Bronchial epithelial cell (primary cell): Measurements from ENCODE around the gene YLPM1. TPM values are rescaled to one million over a fixed set of nuclear protein-coding genes. Genes with fewer than 3 reads are reported as not detected.

ENCODE experiments used
- DNase-seq: peaks from one replicate; pipeline ENCODE4 v3.0.0-alpha.2; 2010; ENCODE audit warnings: low read depth
- FAIRE-seq: peaks from 2 replicates; lab custom pipeline; 2011; peaks lifted over from hg19 to GRCh38; lab: Jason Lieb, UNC
- H3K27me3 ChIP-seq: 2 replicates; pipeline ENCODE4 v1.5.1; 2011; ENCODE audit warnings: low read length; ENCODE audit not compliant: control insufficient read depth, insufficient read depth
- H3K36me3 ChIP-seq: 2 replicates; pipeline ENCODE4 v1.5.1; 2011; ENCODE audit warnings: low read length; ENCODE audit not compliant: control insufficient read depth, insufficient read depth
- H3K4me3 ChIP-seq: 2 replicates; pipeline ENCODE4 v1.5.1; 2011; ENCODE audit warnings: mild to moderate bottlenecking, low read depth, low read length, control low read depth
- total RNA-seq: library from RNA; depleted of rRNA; stranded (reverse); fragments of >200 nt; gene quantifications from 2 replicates; pipeline ENCODE4 v1.2.1, GENCODE V29; 2014
- TF ChIP-seq, protein P1 (sequence below): IDR thresholded peaks from 2 replicates; pipeline ENCODE4 v1.5.1; 2011; ENCODE audit warnings: mild to moderate bottlenecking, moderate library complexity, low read length, control low read depth, inconsistent platforms; ENCODE audit not compliant: insufficient read depth, severe bottlenecking

YLPM1 gene
- total RNA-seq, 1 donor from 2014 or later = 17.4 TPM

DNA sequence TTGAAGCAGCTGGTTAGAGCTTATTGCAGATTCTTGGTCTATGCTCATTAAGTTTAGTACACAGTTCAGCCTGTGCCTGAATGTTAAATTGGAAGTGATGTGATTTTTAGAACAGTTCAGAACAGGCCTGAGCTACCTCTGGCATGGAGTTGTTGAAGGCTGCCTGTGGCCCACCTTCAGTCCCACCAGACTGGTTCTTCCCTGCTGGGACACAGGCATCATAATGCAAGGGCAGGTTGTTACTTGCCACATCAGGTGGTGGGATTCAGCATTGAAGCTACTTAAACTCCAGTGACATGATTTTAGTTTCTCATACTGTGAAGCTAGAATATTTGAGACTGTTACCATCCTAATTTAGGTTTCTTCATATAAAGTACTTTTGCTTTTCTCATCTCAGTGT lies 63.5 kb downstream of the YLPM1 start:
- DNase-seq (peak; percentile 37), FAIRE-seq (no peak)
- H3K27me3 ChIP-seq = no peaks in the 10 kb centered on the region
- H3K4me3 ChIP-seq = no peak overlapping the region
- TF ChIP-seq, protein P1, sequence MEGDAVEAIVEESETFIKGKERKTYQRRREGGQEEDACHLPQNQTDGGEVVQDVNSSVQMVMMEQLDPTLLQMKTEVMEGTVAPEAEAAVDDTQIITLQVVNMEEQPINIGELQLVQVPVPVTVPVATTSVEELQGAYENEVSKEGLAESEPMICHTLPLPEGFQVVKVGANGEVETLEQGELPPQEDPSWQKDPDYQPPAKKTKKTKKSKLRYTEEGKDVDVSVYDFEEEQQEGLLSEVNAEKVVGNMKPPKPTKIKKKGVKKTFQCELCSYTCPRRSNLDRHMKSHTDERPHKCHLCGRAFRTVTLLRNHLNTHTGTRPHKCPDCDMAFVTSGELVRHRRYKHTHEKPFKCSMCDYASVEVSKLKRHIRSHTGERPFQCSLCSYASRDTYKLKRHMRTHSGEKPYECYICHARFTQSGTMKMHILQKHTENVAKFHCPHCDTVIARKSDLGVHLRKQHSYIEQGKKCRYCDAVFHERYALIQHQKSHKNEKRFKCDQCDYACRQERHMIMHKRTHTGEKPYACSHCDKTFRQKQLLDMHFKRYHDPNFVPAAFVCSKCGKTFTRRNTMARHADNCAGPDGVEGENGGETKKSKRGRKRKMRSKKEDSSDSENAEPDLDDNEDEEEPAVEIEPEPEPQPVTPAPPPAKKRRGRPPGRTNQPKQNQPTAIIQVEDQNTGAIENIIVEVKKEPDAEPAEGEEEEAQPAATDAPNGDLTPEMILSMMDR = no peak
- H3K36me3 ChIP-seq = peaks cover 10% of the 10 kb centered on the region

DNA sequence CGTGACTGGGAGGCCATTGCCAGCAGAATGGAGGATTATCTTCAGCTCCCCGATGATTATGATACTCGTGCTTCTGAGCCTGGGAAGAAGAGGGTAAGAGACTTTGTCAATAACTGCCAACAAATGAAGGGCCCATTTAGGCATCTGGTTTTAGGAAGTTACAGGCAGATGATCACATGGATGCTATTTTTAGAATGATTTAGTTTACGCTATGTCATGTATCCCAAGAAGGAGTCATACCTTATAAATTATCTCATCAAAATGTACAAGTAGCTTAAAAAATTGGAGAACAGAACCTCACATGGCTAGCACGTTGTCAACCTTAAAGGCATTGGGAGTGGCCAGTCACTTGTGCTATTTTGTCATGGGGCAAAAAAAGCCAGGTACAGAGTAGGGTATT lies 66.1 kb downstream of the YLPM1 start:
- H3K27me3 ChIP-seq = no peaks in the 10 kb centered on the region
- TF ChIP-seq, protein P1 = no peak
- H3K4me3 ChIP-seq = no peak overlapping the region
- peaks cover 10% of the 10 kb centered on the region for H3K36me3 ChIP-seq
- FAIRE-seq (no peak), DNase-seq (no peak)

DNA sequence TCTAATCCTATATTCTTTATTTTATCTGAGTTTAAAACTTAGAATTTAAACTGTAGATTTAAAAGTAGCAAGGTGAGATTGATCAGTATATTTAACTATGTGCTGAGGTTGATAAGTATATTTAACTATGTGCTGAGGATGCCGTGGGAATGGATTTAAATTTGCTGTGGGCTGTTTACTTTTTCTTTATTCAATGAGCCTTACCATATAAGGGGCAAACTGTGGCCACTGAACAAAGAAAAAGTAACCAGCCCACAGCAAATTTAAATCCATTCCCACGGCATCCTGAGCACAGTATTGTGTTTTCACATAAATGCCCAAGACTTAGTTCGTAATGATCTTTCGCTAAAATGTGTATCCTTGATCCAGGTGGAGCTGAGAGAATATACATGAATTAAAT lies 69.7 kb downstream of the YLPM1 start:
- no peak for FAIRE-seq
- no peak for DNase-seq
- no peaks in the 10 kb centered on the region for H3K27me3 ChIP-seq
- TF ChIP-seq, protein P1 = no peak
- peaks cover 11% of the 10 kb centered on the region for H3K36me3 ChIP-seq
- H3K4me3 ChIP-seq = no peak overlapping the region

DNA sequence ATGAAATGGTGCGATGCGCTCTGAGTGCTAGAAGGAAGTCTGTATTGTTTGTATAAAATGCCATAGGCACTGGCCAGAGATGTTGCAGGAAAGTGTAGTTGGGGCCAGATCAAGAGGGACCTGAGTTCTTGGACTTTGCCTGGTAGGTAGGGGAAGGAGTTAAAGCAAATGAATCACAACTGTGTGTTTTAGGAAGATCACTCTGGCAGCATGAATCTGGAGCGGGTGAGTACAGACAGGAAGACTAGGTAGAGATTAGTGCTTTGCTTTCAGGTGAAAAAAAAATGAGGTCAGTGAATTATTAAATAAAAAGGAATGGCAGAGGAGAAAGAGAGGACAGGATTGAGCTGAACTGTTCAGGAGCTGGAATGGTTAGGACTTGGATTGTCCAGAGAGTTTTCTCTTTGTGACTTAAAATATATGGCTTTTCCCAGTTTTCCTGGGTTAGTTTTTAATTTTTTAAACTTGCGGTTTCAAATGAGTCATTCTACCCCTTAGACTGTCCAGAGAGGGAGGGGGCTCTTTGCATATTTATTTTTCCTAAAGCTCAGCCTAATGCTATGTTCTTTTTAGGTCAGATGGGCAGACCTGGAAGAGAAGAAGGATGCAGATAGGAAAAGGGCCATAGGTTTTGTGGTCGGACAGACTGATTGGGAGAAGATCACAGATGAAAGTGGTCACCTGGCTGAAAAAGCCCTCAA lies 71.7 kb downstream of the YLPM1 start:
- H3K36me3 ChIP-seq = peaks cover 5% of the 10 kb centered on the region
- FAIRE-seq = no peak

DNA sequence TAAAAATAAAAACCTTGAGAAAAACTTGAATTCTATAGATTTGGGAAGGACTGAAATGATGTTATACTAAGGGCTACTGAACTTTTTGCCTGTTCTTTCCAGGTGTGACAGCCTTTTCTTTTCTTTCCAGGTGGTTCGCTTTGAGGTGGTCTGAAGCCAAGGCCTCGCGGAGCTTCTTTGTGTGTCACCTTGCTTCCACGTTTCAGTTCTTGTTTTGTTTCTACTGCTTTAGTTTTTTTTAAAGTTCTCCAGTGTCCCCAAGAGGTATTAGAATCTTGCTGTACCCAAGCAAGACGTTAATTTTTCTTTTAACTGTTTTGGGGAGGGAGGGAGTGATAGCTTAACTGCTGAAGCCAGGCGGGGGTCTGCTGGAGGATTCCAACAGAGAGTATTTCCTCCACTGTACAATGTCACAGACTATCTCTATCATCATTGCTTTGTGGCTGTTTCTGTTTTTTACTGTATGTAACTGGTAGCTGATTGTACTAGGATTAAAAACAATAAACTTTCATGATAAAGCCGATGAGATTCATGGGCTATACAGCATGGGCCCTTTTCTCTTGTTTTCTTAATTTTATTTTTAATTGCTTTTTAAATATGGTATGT lies 72.6 kb downstream of the YLPM1 start:
- TF ChIP-seq, protein P1 = no peak
- peaks cover 3% of the 10 kb centered on the region for H3K36me3 ChIP-seq
- no peaks in the 10 kb centered on the region for H3K27me3 ChIP-seq
- no peak overlapping the region for H3K4me3 ChIP-seq
- no peak for FAIRE-seq
- DNase-seq = no peak

More for the DNA sequence above, 71.7 kb downstream of the YLPM1 start:
- H3K27me3 ChIP-seq = no peaks in the 10 kb centered on the region
- H3K4me3 ChIP-seq = no peak overlapping the region
- TF ChIP-seq, protein P1 = no peak
- DNase-seq = no peak
